ENCODE results near the gene SLC6A9.

Gene SLC6A9

DNA sequence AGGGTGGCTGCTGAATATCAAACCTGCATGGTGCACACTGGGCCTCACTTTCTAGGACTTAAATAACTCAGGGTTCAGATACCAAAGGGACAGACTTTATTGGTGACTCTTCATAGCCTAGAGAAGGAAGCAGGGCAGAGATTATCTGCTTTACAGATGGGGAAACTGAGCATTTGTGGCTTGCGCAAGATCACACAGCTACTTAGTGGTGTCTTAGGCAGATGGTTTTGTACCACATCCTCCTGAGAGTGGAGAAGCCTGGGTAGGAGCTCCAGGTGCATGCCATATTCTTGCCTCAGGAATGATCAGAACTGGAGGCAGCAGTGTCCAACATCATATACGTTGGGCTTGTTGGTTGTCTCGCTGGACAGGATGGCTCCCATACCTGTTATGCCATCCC lies 68.3 kb downstream of the SLC6A9 start:
- TF ChIP-seq, protein P1, sequence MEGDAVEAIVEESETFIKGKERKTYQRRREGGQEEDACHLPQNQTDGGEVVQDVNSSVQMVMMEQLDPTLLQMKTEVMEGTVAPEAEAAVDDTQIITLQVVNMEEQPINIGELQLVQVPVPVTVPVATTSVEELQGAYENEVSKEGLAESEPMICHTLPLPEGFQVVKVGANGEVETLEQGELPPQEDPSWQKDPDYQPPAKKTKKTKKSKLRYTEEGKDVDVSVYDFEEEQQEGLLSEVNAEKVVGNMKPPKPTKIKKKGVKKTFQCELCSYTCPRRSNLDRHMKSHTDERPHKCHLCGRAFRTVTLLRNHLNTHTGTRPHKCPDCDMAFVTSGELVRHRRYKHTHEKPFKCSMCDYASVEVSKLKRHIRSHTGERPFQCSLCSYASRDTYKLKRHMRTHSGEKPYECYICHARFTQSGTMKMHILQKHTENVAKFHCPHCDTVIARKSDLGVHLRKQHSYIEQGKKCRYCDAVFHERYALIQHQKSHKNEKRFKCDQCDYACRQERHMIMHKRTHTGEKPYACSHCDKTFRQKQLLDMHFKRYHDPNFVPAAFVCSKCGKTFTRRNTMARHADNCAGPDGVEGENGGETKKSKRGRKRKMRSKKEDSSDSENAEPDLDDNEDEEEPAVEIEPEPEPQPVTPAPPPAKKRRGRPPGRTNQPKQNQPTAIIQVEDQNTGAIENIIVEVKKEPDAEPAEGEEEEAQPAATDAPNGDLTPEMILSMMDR (IDR thresholded peaks at IDR 0.05; ENCODE audit: insufficient read depth, low read length, poor library complexity, severe bottlenecking) = no peak
- no peak for TF ChIP-seq EZH2phosphoT487 (conservative IDR thresholded peaks at IDR 0.05; ENCODE audit: low read length)
- no peaks in the 10 kb centered on the region for H4K20me1 ChIP-seq (ENCODE audit: low read depth, low read length)
- H3F3A ChIP-seq (ENCODE audit: insufficient read depth) = no peaks in the 10 kb centered on the region
- H3K36me3 ChIP-seq (ENCODE audit: low read length) = no peaks in the 10 kb centered on the region
- no peak overlapping the region for H3K4me3 ChIP-seq (ENCODE audit: insufficient read depth, low read length, poor library complexity, severe bottlenecking)
- no peak overlapping the region for H3K9ac ChIP-seq (ENCODE audit: low read length)
- H3K9me3 ChIP-seq (ENCODE audit: insufficient read depth, low read length) = no peaks in the 10 kb centered on the region
- H3K27me3 ChIP-seq (ENCODE audit: low read length) = no peaks in the 10 kb centered on the region
- no peak overlapping the region for H2AFZ ChIP-seq (ENCODE audit: low read depth, low read length, severe bottlenecking)
- H3K27ac ChIP-seq (ENCODE audit: low read depth, low read length) = no peak overlapping the region
- no peaks in the 10 kb centered on the region for H3K9me2 ChIP-seq (replicated peaks; ENCODE audit: insufficient read depth, low read length)
- no peak overlapping the region for H3K4me2 ChIP-seq (ENCODE audit: low read depth, low read length, poor library complexity, severe bottlenecking)
- no peaks in the 10 kb centered on the region for H3K79me2 ChIP-seq (ENCODE audit: insufficient read depth, low read length)

DNA sequence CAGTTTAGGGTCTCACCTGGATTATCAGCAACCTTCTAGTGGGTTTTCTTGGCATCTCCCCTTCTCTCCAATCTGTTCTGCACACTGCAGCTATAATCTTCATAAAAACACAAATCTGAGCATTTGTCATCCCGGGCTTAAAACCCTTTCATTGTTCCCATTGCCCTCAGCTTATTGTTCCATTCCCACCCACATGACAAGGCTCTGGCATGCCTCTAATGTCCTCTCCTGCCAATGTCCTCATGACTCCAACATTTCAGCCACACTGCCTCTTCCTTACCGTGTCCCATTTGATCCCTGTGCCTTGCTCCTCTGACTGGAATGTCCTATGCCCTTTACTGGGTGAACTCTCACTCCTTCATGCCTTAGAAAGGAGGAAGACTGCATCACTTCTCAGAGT lies 68.9 kb downstream of the SLC6A9 start:
- no peaks in the 10 kb centered on the region for H3K36me3 ChIP-seq (ENCODE audit: low read length)
- no peak overlapping the region for H3K27ac ChIP-seq (ENCODE audit: low read depth, low read length)
- H3K27me3 ChIP-seq (ENCODE audit: low read length) = no peaks in the 10 kb centered on the region
- no peaks in the 10 kb centered on the region for H3K9me3 ChIP-seq (ENCODE audit: insufficient read depth, low read length)
- H3K9ac ChIP-seq (ENCODE audit: low read length) = no peak overlapping the region
- H2AFZ ChIP-seq (ENCODE audit: low read depth, low read length, severe bottlenecking) = no peak overlapping the region
- H4K20me1 ChIP-seq (ENCODE audit: low read depth, low read length) = no peaks in the 10 kb centered on the region
- no peak overlapping the region for H3K4me2 ChIP-seq (ENCODE audit: low read depth, low read length, poor library complexity, severe bottlenecking)
- TF ChIP-seq, protein P1 (IDR thresholded peaks at IDR 0.05; ENCODE audit: insufficient read depth, low read length, poor library complexity, severe bottlenecking) = no peak
- TF ChIP-seq EZH2phosphoT487 (conservative IDR thresholded peaks at IDR 0.05; ENCODE audit: low read length) = no peak
- no peaks in the 10 kb centered on the region for H3K79me2 ChIP-seq (ENCODE audit: insufficient read depth, low read length)
- H3K4me3 ChIP-seq (ENCODE audit: insufficient read depth, low read length, poor library complexity, severe bottlenecking) = no peak overlapping the region
- no peaks in the 10 kb centered on the region for H3K9me2 ChIP-seq (replicated peaks; ENCODE audit: insufficient read depth, low read length)
- H3F3A ChIP-seq (ENCODE audit: insufficient read depth) = no peaks in the 10 kb centered on the region

DNA sequence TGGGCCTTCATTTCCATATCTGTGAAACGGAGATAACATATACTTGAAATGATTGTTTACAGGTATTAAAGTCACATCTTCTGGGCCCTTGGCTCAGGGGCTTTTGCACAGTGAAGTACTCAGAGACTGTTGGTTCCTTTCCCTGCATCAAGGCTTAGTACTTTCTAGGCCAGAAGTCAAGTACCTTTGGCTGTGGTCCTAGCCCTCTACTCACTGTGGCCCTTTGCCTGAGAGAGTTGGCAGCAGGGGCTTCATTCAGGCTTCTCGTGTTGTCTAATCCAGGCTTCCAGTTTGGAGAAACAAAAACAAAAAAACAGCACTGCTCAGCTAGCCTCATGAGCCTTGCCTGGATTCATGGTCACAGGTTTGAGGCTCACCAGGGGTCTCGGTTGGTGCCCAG lies 69.6 kb downstream of the SLC6A9 start:
- Histone ChIP-seq H3K27me3 (ENCODE audit: low read length) (no peaks in the 10 kb centered on the region), H3K4me2 (ENCODE audit: low read depth, low read length, poor library complexity, severe bottlenecking) (no peak overlapping the region), H3K9me3 (ENCODE audit: insufficient read depth, low read length) (no peaks in the 10 kb centered on the region), H3K4me3 (ENCODE audit: insufficient read depth, low read length, poor library complexity, severe bottlenecking) (no peak overlapping the region), H3K36me3 (ENCODE audit: low read length) (no peaks in the 10 kb centered on the region), H3K79me2 (ENCODE audit: insufficient read depth, low read length) (no peaks in the 10 kb centered on the region), H3K9me2 (replicated peaks; ENCODE audit: insufficient read depth, low read length) (no peaks in the 10 kb centered on the region), H4K20me1 (ENCODE audit: low read depth, low read length) (no peaks in the 10 kb centered on the region), H3K27ac (ENCODE audit: low read depth, low read length) (no peak overlapping the region), H3K9ac (ENCODE audit: low read length) (no peak overlapping the region), H2AFZ (ENCODE audit: low read depth, low read length, severe bottlenecking) (no peak overlapping the region), H3F3A (ENCODE audit: insufficient read depth) (no peaks in the 10 kb centered on the region)
- TF ChIP-seq, protein P1 (IDR thresholded peaks at IDR 0.05; ENCODE audit: insufficient read depth, low read length, poor library complexity, severe bottlenecking) = no peak
- TF ChIP-seq EZH2phosphoT487 (conservative IDR thresholded peaks at IDR 0.05; ENCODE audit: low read length) = no peak

All from SU-DHL-6 (cell line).